OCI-M1 (cell line): Measurements from ENCODE around the gene SUGT1.
A peak's percentile ranks its signal among the peaks of the same experiment; 100 is the strongest.
"Not testable (repeated sequence)": the region's sequence is repeated elsewhere in the genome, so short reads cannot be mapped to it uniquely, and the experiment has no call there.

Experiments used
- DNase-seq: peaks from one replicate; lab custom pipeline; 2025; lab: John Stamatoyannopoulos, UW

SUGT1 gene

DNA sequence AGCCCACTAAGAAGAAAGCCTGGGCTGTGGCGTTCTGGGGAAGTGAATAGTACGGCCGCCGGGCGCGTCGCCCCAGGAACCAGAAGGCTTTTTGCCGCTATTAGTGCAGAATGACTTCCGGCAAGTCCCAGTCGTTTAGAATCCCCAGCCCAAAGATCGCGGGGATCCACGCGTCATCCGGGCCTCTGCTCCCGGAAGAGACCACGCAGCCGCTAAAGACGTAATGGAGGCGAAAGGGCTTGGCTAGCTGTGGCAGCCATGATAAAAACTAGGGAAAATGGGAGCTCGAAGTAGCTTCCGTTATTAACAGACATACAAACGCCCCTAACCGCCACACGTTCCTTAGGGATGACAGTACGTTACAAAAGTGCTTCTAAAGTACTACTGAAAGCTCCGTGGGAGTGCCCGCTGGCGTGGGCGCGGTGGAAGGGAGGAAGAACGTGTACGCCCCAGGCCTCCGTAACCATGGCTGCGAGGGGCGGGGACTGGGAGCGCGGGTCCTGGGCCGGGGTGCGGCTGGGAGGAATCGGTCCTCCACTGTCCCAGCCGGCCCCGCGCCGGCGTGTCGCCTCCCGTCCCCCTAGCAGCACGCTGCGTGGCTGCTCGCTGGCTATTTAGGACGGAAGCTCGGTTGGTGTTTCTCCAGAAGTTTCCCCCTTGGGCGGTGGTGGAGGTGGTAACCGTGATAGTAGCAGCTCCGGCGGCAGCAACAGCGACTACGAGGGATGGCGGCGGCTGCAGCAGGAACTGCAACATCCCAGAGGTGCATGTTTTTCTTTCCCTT is at the start of gene SUGT1:
TSS of gene SUGT1 (plus strand) at position 641 of the 784 bp plus-strand sequence. CDS start at position 726, 85 bp downstream.
- DNase-seq = peak; percentile 99

DNA sequence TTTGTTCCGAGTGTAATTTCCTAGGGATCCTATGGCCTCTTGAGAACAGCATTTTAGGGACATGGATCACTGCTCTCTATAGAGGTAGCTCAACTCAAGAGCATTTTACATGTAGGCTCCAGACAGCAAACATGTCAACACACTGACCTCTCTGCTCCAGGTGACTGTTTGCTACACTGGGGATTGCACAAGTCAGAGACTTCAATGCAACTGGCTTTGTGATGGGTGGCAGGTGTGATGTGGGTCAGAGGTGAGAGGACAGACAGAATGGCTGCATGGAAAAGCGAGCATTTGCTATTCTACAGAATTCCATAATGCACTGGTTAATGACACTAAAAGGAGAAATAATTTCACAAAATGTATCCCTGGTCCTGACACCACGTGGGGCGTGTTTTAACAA is 49.3 kb upstream of the SUGT1 start:
- not testable (repeated sequence) for DNase-seq

DNA sequence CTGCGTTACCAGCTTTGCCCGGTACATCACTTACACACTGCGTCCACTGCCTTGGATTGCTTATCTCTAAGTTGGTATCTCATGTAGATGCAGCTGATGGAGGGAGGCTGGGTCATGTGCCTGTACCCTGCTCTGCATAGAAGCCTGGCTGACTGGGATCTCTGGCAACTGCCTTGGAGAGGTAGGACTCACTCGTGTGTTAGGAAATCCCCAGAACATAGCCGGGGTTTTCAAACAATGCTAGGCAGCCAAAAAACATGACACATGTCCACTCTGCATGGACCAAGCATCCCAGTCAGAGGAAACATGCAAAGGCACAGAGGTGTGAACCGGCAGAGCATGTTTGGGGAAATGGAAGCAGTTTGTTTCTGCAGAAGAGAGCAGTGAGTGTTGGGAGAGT is 46.5 kb upstream of the SUGT1 start:
- not testable (repeated sequence) for DNase-seq

DNA sequence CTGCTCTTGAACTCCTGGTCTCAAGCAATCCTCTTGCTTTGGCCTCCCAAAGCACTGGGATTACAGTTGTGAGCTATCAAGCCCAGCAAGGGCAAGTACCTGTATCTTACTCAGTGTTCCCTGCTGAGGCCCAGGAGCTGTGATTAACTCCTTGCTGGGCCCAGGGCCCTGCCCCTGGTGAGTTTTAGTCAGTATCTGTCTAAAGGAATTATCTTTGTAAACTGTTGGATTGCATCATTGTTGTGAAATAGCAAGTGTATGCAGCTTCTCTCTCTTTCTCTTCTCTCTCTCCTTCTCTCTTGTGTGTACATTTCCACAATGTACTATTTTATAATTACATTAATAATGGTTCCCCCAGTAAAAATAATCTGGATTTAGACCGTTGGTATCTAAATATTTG is 45.8 kb upstream of the SUGT1 start:
- peak; percentile 70 for DNase-seq

GRCh38 chr13:52608184-52608583 is 44.5 kb upstream of the SUGT1 start:
- peak; percentile 52 for DNase-seq

GRCh38 chr13:52609013-52609606 is 43.5 kb upstream of the SUGT1 start:
- peak; percentile 78 for DNase-seq

- DNase-seq = not testable (repeated sequence)
These were observed 42.5 kb upstream of the SUGT1 start for GRCh38 chr13:52610158-52610557.

DNA sequence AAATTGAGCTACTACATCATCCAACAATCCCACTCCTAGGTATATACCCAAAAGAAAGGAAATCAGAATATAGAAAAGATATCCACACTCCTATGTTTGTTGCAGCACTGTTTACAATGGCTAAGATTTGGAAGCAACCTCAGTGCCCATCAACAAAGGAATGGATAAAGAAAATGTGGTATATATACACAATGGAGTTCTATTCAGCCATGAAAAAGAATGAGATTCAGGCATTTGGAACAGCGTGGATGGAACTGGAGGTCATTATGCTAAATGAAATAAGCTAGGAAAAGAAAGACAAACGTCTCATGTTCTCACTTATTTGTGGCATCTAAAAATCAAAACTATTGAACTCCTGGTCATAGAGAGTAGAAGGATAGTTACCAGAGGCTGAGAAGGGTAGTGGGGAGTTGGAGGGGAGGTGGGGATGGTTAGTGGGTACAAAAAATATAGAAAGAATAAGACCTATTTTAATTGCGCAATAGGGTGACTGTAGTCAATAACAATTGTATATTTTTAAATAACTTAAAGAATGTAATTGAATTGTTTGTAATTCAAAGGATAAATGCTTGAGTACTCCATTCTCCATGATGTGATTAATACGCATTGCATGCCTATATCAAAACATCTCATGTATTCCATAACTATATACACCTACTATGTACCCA is 37.4 kb upstream of the SUGT1 start:
- no peak for DNase-seq

DNA sequence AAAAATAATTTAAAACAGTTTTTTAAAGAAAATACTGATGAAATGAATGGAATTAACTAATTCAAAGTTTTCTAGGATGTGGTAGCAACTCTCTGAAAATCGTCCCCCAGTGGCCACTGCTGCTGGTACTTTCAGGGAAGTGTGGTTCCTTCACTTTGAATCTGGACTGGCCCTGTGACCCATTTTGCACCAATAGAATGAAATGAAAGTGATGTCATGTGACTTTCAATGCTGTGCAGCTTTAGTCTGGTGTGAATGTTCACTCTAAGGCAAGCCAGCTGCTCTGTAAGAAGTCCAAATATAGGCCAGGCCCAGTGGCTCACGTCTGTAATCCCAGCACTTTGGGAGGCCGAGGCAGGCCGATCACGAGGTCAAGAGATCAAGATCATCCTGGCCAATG is 36.8 kb upstream of the SUGT1 start:
- DNase-seq = peak; percentile 64

DNA sequence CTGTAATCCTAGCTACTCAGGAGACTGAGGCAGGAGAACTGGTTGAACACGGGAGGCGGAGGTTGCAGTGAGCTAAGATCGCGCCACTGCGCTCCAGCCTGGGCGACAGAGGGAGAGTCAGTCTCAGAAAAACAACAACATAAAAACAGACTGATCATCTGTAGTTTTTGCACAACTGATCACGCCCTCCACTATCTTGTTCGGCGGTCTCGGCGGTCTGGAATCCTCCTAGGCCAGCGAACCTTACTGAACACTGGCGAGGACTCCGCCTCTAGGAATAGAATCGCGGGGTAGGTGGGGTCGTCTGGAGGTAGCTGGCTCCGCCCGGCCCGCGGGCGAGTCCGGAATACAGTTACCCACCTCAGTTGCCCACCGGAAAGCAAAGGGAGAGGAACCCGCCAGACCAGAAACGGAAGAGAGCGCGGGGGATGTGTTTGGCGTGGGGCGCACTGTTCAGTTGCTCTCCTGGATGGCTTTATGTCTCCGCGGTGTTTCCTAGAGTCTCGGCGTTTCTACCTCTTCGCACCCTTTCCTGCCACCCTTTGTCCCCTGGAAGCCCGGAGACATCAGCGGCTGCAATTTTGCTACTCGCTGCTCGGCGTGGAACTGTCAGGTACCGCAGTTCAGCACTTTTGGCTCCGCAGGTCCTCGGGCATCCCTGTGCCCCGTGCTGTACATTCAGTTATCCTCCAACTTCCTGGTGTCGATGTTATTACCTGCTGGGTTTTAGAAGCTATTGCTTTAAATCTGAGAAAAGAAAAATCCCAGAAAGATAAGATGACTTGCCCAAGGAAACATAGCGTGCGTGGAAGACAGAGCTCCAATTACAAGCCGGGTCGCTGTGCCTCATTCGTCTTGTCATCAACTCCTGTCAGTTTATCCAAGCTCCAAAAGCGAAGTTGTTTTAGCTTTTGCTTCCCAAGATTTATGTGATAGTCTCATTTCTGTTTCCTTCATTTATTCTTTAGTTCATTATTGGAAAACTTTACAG is 35.3 kb upstream of the SUGT1 start:
- peak; percentile 96 for DNase-seq

DNA sequence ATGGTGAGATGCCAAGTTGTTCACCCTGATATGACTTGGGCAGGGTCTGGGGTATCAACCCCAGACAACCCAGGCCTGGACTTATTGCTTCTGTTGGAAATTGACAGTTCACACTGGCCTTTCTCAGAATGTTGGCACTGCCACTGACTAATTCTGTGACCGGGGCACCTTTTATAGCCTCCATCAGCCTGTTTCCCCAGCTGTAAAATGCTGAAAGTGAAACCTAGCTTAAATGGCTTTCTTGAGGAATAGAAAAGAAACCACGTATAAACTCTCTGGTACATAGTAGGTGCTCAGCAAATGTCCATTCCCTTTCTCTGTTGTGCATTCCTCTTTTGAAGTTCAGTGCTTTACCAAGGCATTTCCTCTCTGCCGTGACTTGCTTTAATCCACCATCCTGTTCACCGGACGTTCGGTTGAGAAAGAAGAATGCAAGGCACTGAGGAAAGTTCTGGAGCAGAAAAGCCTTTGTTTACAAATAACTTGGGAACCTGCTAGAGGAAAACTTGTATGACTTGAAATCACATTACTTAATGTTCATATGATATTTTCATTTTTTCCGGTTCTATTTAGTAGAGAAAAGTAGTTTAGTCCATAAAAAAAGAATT is 21.4 kb upstream of the SUGT1 start:
- DNase-seq = not testable (repeated sequence)

DNA sequence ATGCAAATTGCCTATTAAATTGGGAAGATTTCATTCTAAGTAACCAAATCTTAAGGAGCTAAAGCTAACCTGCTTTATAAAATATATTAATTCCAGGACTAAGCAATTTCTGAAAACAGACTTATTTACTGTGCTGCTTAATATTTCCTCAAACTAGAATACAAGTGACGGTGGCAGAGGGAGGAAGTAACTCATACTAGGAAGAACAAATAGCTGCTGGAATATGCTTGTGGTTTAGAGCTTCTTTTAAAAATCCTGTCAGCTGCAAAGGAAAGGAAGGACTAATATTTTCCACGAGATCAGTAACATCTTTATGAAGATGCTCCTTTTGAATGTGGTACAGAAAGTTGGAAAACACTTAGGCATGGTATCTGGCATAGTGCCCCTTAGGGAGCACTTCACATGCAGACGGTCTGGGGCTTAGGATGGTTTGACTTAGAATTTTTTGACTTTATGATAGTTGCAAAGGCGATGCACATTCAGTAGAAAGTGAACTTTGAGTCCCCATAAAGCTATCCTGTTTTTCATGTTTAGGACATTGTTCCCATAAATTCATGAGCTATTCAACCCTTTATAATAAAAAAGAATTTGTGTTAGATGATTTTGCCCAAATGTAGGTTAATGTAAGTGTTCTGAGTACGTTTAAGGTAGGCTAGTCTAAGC is 13.8 kb upstream of the SUGT1 start:
- DNase-seq = no peak

DNA sequence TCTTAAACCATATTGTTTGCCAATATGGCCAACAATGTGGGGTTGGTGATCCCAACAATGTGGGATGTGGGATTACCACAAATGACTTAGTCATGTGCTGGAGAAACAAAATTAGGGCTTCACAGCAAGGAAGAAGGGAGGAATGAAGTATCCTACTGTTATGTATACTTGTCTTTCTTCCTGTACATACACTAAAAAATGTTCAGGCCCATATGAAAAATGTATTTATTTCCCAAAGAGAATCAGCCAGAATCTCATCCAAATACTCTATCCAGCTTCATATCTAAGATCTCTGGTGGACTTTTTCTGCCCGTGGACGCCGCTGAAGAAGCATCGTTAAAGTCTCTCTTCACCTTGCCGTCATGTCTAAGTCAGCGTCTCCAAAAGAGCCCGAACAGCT is 10.5 kb upstream of the SUGT1 start, which contains the start of gene HNRNPA1L2:
TSS of gene HNRNPA1L2 (plus strand) at position 301 of the 400 bp plus-strand sequence. CDS start at position 363, 62 bp downstream.
- no peak for DNase-seq

DNA sequence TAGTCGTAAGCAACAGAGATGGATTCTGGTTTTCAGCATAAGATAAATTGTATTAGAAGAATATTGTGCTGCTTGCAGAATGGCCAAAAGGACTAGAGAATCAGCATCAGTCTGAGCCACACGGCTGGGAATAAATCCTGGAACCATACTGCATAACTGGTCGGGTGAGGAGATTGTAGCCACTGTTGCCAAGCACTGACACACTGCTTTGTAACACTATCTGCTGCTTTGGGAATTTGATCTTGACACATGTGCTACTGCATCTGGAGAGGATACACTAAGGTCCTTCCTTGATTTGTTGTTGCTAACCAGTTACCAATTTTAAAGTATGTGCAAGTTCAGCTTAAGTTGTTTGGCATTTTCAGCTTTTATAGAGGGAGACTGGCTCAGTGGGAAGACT is 8.5 kb upstream of the SUGT1 start:
- no peak for DNase-seq

GRCh38 chr13:52646967-52647366 is 5.7 kb upstream of the SUGT1 start:
- DNase-seq = no peak

DNA sequence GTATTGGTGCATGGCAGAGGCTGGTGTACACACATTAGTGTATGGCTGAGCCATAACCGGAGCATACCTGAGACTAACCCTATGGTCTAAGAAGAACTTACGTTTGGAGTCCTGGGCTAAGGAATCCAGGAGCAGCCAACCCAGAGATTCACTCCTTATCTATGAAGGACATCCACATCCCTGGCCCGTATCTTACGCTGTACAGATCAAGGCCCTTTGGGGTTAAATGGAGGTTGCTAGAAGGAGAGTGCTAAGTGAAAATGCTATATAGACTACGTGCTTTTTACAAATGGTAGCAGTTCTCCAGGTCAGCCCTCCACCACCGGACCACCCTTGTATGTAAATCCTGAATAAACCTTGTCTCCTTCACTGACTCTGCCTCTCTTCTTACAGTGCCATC is 1.9 kb upstream of the SUGT1 start:
- no peak for DNase-seq

DNA sequence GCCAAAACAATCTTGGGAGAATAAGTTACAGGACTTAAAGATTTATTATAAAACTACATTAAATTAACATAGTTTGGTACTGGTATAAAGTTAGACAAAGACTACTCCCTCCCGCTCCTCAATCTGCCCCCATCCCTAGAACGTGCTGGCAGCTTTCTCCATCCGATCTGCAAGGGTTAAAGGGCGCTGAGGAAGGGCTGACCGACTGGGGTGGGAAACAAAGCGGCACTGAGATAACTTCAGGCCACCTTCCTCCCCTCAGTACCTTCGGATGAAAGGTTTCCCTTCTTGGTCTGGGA is 790 bp upstream of the SUGT1 start:
- DNase-seq = no peak

- no peak for DNase-seq
These were observed 306 bp downstream of the SUGT1 start for GRCh38 chr13:52652980-52653303.

GRCh38 chr13:52659340-52659739 is 6.7 kb downstream of the SUGT1 start:
- no peak for DNase-seq

DNA sequence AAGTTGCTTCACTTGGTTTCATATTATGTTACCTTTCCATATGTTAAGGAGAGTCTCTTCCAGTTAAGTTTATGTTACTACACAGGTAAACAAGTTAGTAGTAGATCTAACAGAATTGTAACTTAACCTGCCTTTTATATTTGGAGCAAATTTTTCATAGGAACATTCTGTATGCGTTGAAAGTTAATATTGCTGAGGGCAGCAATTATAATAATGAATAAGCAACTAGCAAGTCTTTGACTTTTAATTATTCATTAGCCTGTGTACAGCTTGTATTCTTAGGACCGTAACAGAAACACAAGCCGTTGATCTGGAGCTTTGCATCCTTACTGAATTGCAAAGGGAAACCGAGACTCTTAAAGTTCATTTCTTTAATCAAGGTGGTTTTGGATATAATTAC is 11.6 kb downstream of the SUGT1 start:
- DNase-seq = no peak

GRCh38 chr13:52665325-52665724 is 12.7 kb downstream of the SUGT1 start:
- DNase-seq = peak; percentile 62
